ENCODE results near the gene CHST11. TPM values are rescaled to one million over a fixed set of nuclear protein-coding genes. Genes with fewer than 3 reads are reported as not detected.

The CHST11 gene
- total RNA-seq, 1 experiment from 2014 or later = 6.7 TPM

DNA sequence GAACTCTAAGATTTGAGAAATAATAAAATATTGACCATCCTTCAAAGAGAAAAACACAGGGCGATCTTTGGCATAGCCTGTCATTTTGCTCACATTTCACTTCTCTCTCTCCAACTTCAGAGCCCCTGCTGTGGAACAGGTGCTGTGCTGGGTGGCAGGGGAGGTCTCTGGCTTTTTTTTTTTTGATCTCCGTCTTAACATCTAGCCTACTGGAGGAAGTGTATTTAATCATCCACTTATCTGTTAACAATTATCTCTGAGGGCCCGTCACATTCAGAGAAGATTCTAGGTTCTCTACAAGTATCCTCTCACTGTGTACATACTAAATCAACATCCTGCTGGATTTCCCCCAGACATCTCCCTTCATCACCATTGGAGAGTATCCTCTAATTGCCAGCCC, 34.1 kb downstream of the CHST11 start:
- Mint-ChIP-seq H3K4me3 (no peak overlapping the region), H3K27me3 (ENCODE audit: low read depth) (no peaks in the 10 kb centered on the region), H3K4me1 (peaks cover 1 to 7% of the 10 kb centered on the region in 2 experiments; a peak in 3 of 4 replicates), H3K9me3 (no peaks in the 10 kb centered on the region), H3K36me3 (ENCODE audit: insufficient read depth in 1 of 3, low read depth in 3 of 3) (peaks cover 0 to 2% (median 0%) of the 10 kb centered on the region in 3 experiments; a peak in 1 of 7 replicates), H3K27ac (no peak overlapping the region)
- Histone ChIP-seq H3K27me3 (ENCODE audit: insufficient read depth, low read length) (no peaks in the 10 kb centered on the region), H2BK20ac (ENCODE audit: low read depth, low read length, poor library complexity, severe bottlenecking) (no peak overlapping the region), H3K79me1 (ENCODE audit: insufficient read depth, low read depth, low read length, poor library complexity, severe bottlenecking) (no peaks in the 10 kb centered on the region), H3K14ac (ENCODE audit: insufficient read depth, low read length) (no peak overlapping the region), H4K20me1 (ENCODE audit: control insufficient read depth, insufficient read depth, insufficient read length) (no peaks in the 10 kb centered on the region), H2AFZ (ENCODE audit: low read length) (no peak overlapping the region), H4K91ac (ENCODE audit: insufficient read length, low read depth, low read length) (no peak overlapping the region), H3K79me2 (ENCODE audit: insufficient read depth, low read length) (0 out of 2 replicates have a peak, but pooled peaks cover 2% of the 10 kb centered on the region), H3K27ac (ENCODE audit: insufficient read length, low read depth, low read length) (no peak overlapping the region), H3K23ac (ENCODE audit: insufficient read length, low read depth, low read length) (no peak overlapping the region), H2AK5ac (ENCODE audit: insufficient read length, low read length) (no peak overlapping the region), H3K9me3 (ENCODE audit: control insufficient read depth, low read depth, low read length) (no peaks in the 10 kb centered on the region), H3K4ac (ENCODE audit: low read depth, low read length) (no peak overlapping the region), H2BK120ac (ENCODE audit: low read depth, low read length, poor library complexity, severe bottlenecking) (no peak overlapping the region), H3K4me1 (ENCODE audit: insufficient read depth, low read length) (no peaks in the 10 kb centered on the region), H3K4me2 (ENCODE audit: insufficient read depth, insufficient read length, low read length) (no peak overlapping the region), H3T11ph (ENCODE audit: low read length) (no peak overlapping the region), H2BK12ac (ENCODE audit: insufficient read length, low read depth, low read length) (no peak overlapping the region), H3K18ac (ENCODE audit: insufficient read length, low read depth, low read length) (no peak overlapping the region), H4K8ac (replicated peaks; ENCODE audit: insufficient read length, low read depth, low read length) (no peak overlapping the region), H2BK5ac (ENCODE audit: insufficient read length, low read length) (no peak overlapping the region), H3K23me2 (ENCODE audit: insufficient read length, low read depth, low read length, poor library complexity, severe bottlenecking) (no peaks in the 10 kb centered on the region), H3K9ac (ENCODE audit: extremely low read depth, insufficient read length, low read length) (no peak overlapping the region), H3K56ac (ENCODE audit: insufficient read length, low read depth, low read length) (no peak overlapping the region), H2BK15ac (ENCODE audit: low read depth, low read length) (no peak overlapping the region), H4K5ac (ENCODE audit: insufficient read length, low read depth, low read length) (no peak overlapping the region)
- TF ChIP-seq CTCF (conservative IDR thresholded peaks at IDR 0.05) = no peak
- DNase-seq = no peak
- WGBS (ENCODE audit: extremely low coverage, insufficient read length, low lambda C conversion rate) = no CpG with 5 or more reads among the region's 3 CpGs
